Suprapubic skin (tissue), 3 donors: Measurements from ENCODE around the gene CSGALNACT2.

ENCODE experiments used
- CTCF ChIP-seq, 2 donors: fragments of 200-600 bp in 1 of 2; fragments of 450-650 bp in 1 of 2; sonication (generic) in 1 of 2; IDR thresholded peaks; one replicate each; pipeline ENCODE4 v1.5.1; 2016 to 2019; ENCODE audit warnings: antibody characterized with exemption in 2 of 2, mild to moderate bottlenecking in 1 of 2, moderate library complexity in 1 of 2
- POLR2A ChIP-seq, 2 donors: fragments of 450-650 bp; IDR thresholded peaks; one replicate each; pipeline ENCODE4 v1.6.1; 2017; ENCODE audit warnings: antibody characterized with exemption in 2 of 2, mild to moderate bottlenecking in 2 of 2, moderate library complexity in 2 of 2

GRCh38 chr10:43091846-43092245 is 46.4 kb upstream of the CSGALNACT2 start:
- TF ChIP-seq POLR2A (IDR thresholded peaks at IDR 0.05) (no peak), CTCF (IDR thresholded peaks at IDR 0.05) (no peak)
